GM12878 (cell line): Measurements from ENCODE around the gene TRIM25. TPM values are rescaled to one million over a fixed set of nuclear protein-coding genes. Genes with fewer than 3 reads are reported as not detected.

ENCODE experiments used
- CHD4 ChIP-seq: fragments of 200-600 bp; sonication (generic); IDR thresholded peaks from 2 replicates; pipeline ENCODE4 v1.6.1; 2016; ENCODE audit warnings: mild to moderate bottlenecking
- ETV6 ChIP-seq, 2 experiments: fragments of 450-650 bp in 1 of 2; IDR thresholded peaks in 1 of 2; conservative IDR thresholded peaks in 1 of 2; 2 replicates each; pipeline ENCODE4 v1.6.1; 2014; ENCODE audit warnings: antibody characterized with exemption in 1 of 2, borderline replicate concordance in 1 of 2, low read depth in 1 of 2, mild to moderate bottlenecking in 1 of 2, moderate library complexity in 1 of 2
- HCFC1 ChIP-seq: fragments of 150-350 bp; IDR thresholded peaks from 2 replicates; pipeline ENCODE4 v1.6.1; 2014; ENCODE audit warnings: low read length
- HDAC2 ChIP-seq: fragments of 200-600 bp; sonication (generic); IDR thresholded peaks from 2 replicates; pipeline ENCODE4 v1.6.1; 2017
- HDAC6 ChIP-seq: fragments of 200-600 bp; sonication (generic); IDR thresholded peaks from one replicate; pipeline ENCODE4 v1.8.0; 2017; ENCODE audit warnings: antibody characterized with exemption; ENCODE audit not compliant: unreplicated experiment
- HDGF ChIP-seq: fragments of 450-650 bp; IDR thresholded peaks from 2 replicates; pipeline ENCODE4 v1.6.1; 2016; ENCODE audit warnings: antibody characterized with exemption
- KDM1A ChIP-seq: fragments of 200-600 bp; sonication (generic); IDR thresholded peaks from 2 replicates; pipeline ENCODE4 v1.6.1; 2016; ENCODE audit warnings: borderline replicate concordance
- MTA2 ChIP-seq: fragments of 450-650 bp; IDR thresholded peaks from 2 replicates; pipeline ENCODE4 v1.6.1; 2016; ENCODE audit warnings: low read depth, mild to moderate bottlenecking, moderate library complexity
- MXI1 ChIP-seq: fragments of 150-350 bp; IDR thresholded peaks from 2 replicates; pipeline ENCODE4 v1.6.1; 2011; ENCODE audit warnings: low read depth, mild to moderate bottlenecking, inconsistent platforms, low read length, improper control_type of control experiment
- PML ChIP-seq: IDR thresholded peaks from 2 replicates; pipeline ENCODE4 v1.6.1; 2012; ENCODE audit warnings: low read length, inconsistent platforms
- RAD21 ChIP-seq: IDR thresholded peaks from 2 replicates; pipeline ENCODE4 v1.6.1; 2011; ENCODE audit warnings: mild to moderate bottlenecking, low read depth, low read length, moderate library complexity; ENCODE audit not compliant: insufficient read depth
- RELA ChIP-seq: fragments of 450-650 bp; IDR thresholded peaks from 2 replicates; pipeline ENCODE4 v1.8.0; 2014; ENCODE audit warnings: borderline replicate concordance; ENCODE audit not compliant: partially characterized antibody
- RFX5 ChIP-seq: IDR thresholded peaks from 2 replicates; pipeline ENCODE4 v1.6.1; 2011; ENCODE audit warnings: low read depth, low read length, improper control_type of control experiment
- SIX5 ChIP-seq: IDR thresholded peaks from 2 replicates; pipeline ENCODE4 v1.6.1; 2011; ENCODE audit warnings: mild to moderate bottlenecking, low read depth, low read length, moderate library complexity; ENCODE audit not compliant: severe bottlenecking
- SMC3 ChIP-seq: IDR thresholded peaks from 2 replicates; pipeline ENCODE4 v1.6.1; 2011; ENCODE audit warnings: low read length, improper control_type of control experiment, borderline replicate concordance
- SPI1 ChIP-seq: IDR thresholded peaks from 2 replicates; pipeline ENCODE4 v1.6.1; 2011; ENCODE audit warnings: low read depth, mild to moderate bottlenecking, low read length, moderate library complexity, borderline replicate concordance; ENCODE audit not compliant: insufficient read depth
- SUZ12 ChIP-seq: fragments of 200-600 bp; sonication (generic); IDR thresholded peaks from one replicate; pipeline ENCODE4 v1.6.1; 2018; ENCODE audit warnings: antibody characterized with exemption, mild to moderate bottlenecking; ENCODE audit not compliant: unreplicated experiment
- TARDBP ChIP-seq: IDR thresholded peaks from 2 replicates; pipeline ENCODE4 v1.6.1; 2016; ENCODE audit warnings: borderline replicate concordance
- WRNIP1 ChIP-seq: IDR thresholded peaks from 2 replicates; pipeline ENCODE4 v1.6.1; 2011; ENCODE audit warnings: low read depth, low read length, improper control_type of control experiment, borderline replicate concordance
- ZNF384 ChIP-seq: IDR thresholded peaks from 2 replicates; pipeline ENCODE4 v1.6.1; 2012; ENCODE audit warnings: low read depth, mild to moderate bottlenecking, low read length, improper control_type of control experiment, borderline replicate concordance
- polyA plus RNA-seq, 11 experiments: library from polyadenylated mRNA; depleted of rRNA in 4 of 11; unstranded in 6 of 11; stranded (reverse) in 5 of 11; fragments of >200 nt; fragmentation: Nextera tagmentation in 4 of 11; fragmentation: Illumina TruSeq in 1 of 11; extraction: Ambion mirVana in 4 of 11; extraction: Trizol in 1 of 11; gene quantifications; 1 replicate in 1 of 11; 2 replicates in 10 of 11; pipeline versions ENCODE4 v1.2.1 to v1.2.3, GENCODE V29; 2011 to 2016; ENCODE audit warnings: inconsistent platforms in 2 of 11, missing spikeins in 2 of 11, low read depth in 1 of 11
- total RNA-seq, 4 experiments: library from RNA; depleted of rRNA in 3 of 4; stranded (reverse); fragments of >200 nt in 3 of 4; fragmentation: Illumina TruSeq in 1 of 4; extraction: Trizol in 1 of 4; gene quantifications; 2 replicates each; pipeline versions ENCODE4 v1.2.1 to v1.2.3, GENCODE V29; 2013 to 2021
- TF ChIP-seq, protein P1 (sequence below): IDR thresholded peaks from 2 replicates; pipeline ENCODE4 v1.6.1; 2011; ENCODE audit warnings: mild to moderate bottlenecking, low read depth, low read length, moderate library complexity; ENCODE audit not compliant: insufficient replicate concordance
- TF ChIP-seq, protein P2 (sequence below): fragments of 450-650 bp; IDR thresholded peaks from 2 replicates; pipeline ENCODE4 v1.6.1; 2017; ENCODE audit warnings: low read depth, mild to moderate bottlenecking, moderate library complexity
- TF ChIP-seq, protein P3 (sequence below): fragments of 450-650 bp; IDR thresholded peaks from 2 replicates; pipeline ENCODE4 v1.6.1; 2016; ENCODE audit warnings: mild to moderate bottlenecking, moderate library complexity, borderline replicate concordance

Gene TRIM25
- total and polyA plus RNA-seq, 10 of the 15 experiments (the other 5 are each of a cell fraction or from before 2014, with no cell fraction given) = 10.5 to 123 (median 51.3) TPM

DNA sequence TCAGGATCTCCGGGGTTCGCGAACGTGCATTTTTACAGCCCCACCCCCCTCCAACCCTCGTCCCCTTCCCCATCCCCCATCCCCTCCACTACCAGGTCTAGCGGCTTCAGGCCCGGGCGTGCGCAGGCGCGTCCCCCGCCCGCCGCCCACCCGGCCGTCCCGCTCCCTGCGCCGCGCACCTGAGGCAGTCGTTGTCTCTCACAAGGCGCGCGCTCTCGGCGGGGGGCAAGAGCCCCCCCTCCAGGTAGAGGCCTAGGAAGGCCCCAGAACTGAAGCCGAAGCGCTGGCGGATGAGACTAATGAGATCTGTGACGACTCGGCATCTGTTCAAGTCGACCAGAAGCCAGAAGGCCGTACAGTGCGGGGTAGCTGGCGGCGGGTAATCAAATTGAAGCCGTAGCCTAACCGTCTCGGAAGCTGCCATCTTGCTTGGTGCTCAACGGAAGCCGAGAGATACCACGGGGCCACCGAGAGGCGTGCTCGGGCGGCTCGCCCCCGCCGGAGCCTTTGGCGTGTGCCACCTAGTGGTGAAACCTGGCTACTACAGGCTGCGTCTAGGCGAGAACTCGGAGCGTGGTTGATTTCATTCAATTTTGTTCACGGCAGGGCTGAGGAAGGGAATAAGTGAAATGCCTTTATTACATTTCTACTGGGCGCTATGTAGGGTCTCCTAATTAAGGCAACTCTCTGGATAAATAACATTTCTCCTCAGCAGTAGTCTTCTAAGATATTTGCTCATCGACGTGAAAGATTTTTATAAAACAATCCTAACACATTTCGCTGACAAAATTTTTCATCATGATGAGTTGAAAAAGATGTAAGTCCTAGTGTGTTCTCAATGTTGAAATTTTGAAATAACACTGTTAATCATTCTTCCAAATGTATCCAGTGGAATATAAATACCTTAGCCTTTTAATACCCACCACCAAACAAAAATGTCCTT lies 47.0 kb upstream of the TRIM25 start, which contains the start of gene COIL (continued):
- no peak for TF ChIP-seq CHD4
- no peak for TF ChIP-seq MTA2
- TF ChIP-seq ZNF384 = no peak
- no peak for TF ChIP-seq HDAC2
- TF ChIP-seq, protein P1, sequence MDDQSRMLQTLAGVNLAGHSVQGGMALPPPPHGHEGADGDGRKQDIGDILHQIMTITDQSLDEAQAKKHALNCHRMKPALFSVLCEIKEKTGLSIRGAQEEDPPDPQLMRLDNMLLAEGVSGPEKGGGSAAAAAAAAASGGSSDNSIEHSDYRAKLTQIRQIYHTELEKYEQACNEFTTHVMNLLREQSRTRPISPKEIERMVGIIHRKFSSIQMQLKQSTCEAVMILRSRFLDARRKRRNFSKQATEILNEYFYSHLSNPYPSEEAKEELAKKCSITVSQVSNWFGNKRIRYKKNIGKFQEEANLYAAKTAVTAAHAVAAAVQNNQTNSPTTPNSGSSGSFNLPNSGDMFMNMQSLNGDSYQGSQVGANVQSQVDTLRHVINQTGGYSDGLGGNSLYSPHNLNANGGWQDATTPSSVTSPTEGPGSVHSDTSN = no peak
- no peak for TF ChIP-seq SUZ12
- peak; percentile 64 for TF ChIP-seq RAD21
- TF ChIP-seq PML = peak; percentile 88
- TF ChIP-seq HCFC1 = peak; percentile 48
- TF ChIP-seq, protein P2, sequence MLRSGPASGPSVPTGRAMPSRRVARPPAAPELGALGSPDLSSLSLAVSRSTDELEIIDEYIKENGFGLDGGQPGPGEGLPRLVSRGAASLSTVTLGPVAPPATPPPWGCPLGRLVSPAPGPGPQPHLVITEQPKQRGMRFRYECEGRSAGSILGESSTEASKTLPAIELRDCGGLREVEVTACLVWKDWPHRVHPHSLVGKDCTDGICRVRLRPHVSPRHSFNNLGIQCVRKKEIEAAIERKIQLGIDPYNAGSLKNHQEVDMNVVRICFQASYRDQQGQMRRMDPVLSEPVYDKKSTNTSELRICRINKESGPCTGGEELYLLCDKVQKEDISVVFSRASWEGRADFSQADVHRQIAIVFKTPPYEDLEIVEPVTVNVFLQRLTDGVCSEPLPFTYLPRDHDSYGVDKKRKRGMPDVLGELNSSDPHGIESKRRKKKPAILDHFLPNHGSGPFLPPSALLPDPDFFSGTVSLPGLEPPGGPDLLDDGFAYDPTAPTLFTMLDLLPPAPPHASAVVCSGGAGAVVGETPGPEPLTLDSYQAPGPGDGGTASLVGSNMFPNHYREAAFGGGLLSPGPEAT = peak; percentile 91
- TF ChIP-seq MXI1 = peak; percentile 75
- peak; percentile 76 for TF ChIP-seq RELA
- TF ChIP-seq HDGF = 0 out of 2 replicates have a peak, but pooled peaks have one; percentile 38
- TF ChIP-seq RFX5 = 0 out of 2 replicates have a peak, but pooled peaks have one; percentile 19
- no peak for TF ChIP-seq ETV6 (conservative IDR thresholded peaks at IDR 0.05 in 1 of 2, IDR thresholded peaks at IDR 0.05 in 1 of 2; ENCODE audit: borderline replicate concordance in 1 of 2, low read depth in 1 of 2)
- TF ChIP-seq SIX5 = peak; percentile 29
- TF ChIP-seq SPI1 = no peak
- no peak for TF ChIP-seq HDAC6
- TF ChIP-seq TARDBP = 0 out of 2 replicates have a peak, but pooled peaks have one; percentile 62
- TF ChIP-seq, protein P3, sequence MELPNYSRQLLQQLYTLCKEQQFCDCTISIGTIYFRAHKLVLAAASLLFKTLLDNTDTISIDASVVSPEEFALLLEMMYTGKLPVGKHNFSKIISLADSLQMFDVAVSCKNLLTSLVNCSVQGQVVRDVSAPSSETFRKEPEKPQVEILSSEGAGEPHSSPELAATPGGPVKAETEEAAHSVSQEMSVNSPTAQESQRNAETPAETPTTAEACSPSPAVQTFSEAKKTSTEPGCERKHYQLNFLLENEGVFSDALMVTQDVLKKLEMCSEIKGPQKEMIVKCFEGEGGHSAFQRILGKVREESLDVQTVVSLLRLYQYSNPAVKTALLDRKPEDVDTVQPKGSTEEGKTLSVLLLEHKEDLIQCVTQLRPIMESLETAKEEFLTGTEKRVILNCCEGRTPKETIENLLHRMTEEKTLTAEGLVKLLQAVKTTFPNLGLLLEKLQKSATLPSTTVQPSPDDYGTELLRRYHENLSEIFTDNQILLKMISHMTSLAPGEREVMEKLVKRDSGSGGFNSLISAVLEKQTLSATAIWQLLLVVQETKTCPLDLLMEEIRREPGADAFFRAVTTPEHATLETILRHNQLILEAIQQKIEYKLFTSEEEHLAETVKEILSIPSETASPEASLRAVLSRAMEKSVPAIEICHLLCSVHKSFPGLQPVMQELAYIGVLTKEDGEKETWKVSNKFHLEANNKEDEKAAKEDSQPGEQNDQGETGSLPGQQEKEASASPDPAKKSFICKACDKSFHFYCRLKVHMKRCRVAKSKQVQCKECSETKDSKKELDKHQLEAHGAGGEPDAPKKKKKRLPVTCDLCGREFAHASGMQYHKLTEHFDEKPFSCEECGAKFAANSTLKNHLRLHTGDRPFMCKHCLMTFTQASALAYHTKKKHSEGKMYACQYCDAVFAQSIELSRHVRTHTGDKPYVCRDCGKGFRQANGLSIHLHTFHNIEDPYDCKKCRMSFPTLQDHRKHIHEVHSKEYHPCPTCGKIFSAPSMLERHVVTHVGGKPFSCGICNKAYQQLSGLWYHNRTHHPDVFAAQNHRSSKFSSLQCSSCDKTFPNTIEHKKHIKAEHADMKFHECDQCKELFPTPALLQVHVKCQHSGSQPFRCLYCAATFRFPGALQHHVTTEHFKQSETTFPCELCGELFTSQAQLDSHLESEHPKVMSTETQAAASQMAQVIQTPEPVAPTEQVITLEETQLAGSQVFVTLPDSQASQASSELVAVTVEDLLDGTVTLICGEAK = no peak
- no peak for TF ChIP-seq KDM1A
- peak; percentile 68 for TF ChIP-seq SMC3
- TF ChIP-seq WRNIP1 = no peak; the same call in 1 of the 2 replicates
